MM.1S (cell line): ENCODE results near the gene SMCHD1.

Source experiments
- CTCF ChIP-seq: fragments of 300-600 bp; sonication (generic); IDR thresholded peaks from 2 replicates; pipeline ENCODE4 v1.5.1; 2016; ENCODE audit warnings: antibody characterized with exemption, low read length, mixed read lengths
- EZH2 ChIP-seq: fragments of 300-600 bp; sonication (generic); optimal IDR thresholded peaks from 2 replicates; pipeline ENCODE3; 2017; ENCODE audit warnings: low read depth, mild to moderate bottlenecking, antibody characterized with exemption, low read length, mixed read lengths

DNA sequence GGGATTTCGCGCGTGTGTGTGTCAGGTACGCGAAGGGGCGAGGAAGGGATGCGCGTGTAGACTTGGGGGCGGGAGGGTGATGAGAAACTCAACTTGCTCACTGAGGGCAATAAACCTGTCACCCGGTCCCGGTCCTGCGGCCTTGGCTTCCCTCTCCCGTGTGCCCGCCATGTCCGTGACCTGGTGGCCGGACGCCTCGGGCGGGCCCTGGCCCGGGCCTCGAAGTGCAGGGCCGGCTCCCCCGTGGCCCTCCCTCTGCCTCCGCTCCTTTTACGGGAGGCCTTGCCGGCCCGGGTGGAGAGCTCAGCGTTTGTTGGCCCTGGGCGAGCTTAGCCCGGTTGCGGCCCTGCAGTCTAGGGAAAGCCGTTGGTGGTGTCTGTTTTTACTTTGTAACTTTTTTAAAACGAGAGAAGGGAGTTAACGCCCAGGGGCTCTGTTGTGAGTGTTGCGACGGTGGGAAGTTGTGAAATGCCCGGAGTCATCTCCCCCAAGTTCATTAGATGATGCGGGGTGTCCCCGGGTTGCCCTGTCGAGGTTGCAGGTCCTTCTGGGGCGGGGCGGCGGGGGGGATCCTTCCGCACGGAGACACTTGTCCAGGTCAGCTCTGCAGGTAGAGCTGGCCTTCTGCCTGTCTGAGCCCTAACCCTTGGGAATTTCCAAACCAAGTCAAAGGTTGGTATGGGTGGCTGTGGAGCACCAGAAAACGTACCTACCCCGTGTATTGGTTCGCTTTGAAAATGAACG lies 883 bp downstream of the SMCHD1 start:
- TF ChIP-seq CTCF: no peak
- no peak for TF ChIP-seq EZH2
